Aorta (tissue), 5 donors: ENCODE results near the gene CLCA1. TPM values are rescaled to one million over a fixed set of nuclear protein-coding genes. Genes with fewer than 3 reads are reported as not detected.

Source experiments
- ATAC-seq: fragments of 200-7000 bp; cut with Tn5 transposase; one replicate; pipeline ENCODE4 v1.9.1; 2022; ENCODE audit warnings: moderate library complexity; ENCODE audit not compliant: low FRiP score
- DNase-seq, 2 donors: peaks; one replicate each; pipeline ENCODE4 v3.0.0-alpha.2; 2020
- H3K27ac ChIP-seq, 2 donors: one replicate each; pipeline ENCODE4 v1.5.1; 2013; ENCODE audit warnings: low read length in 2 of 2, mild to moderate bottlenecking in 2 of 2, moderate library complexity in 2 of 2, control low read depth in 1 of 2, inconsistent platforms in 1 of 2, low read depth in 1 of 2
- H3K27me3 ChIP-seq, 2 donors: one replicate each; pipeline ENCODE4 v1.6.1; 2013; ENCODE audit warnings: control low read depth in 1 of 2, low read length in 1 of 2, mild to moderate bottlenecking in 1 of 2, moderate library complexity in 1 of 2; ENCODE audit not compliant: insufficient read depth in 2 of 2, control insufficient read depth in 1 of 2
- H3K36me3 ChIP-seq, 2 donors: one replicate each; pipeline ENCODE4 v1.6.1; 2013; ENCODE audit warnings: control low read depth in 1 of 2, low read length in 1 of 2, mild to moderate bottlenecking in 1 of 2; ENCODE audit not compliant: insufficient read depth in 2 of 2, control insufficient read depth in 1 of 2
- H3K4me1 ChIP-seq, 2 donors: one replicate each; pipeline ENCODE4 v1.6.1; 2013; ENCODE audit warnings: low read length in 2 of 2, control low read depth in 1 of 2, mild to moderate bottlenecking in 1 of 2, moderate library complexity in 1 of 2; ENCODE audit not compliant: insufficient read depth in 2 of 2, control insufficient read depth in 1 of 2
- H3K4me3 ChIP-seq, 2 donors: one replicate each; pipeline ENCODE4 v1.5.1; 2013; ENCODE audit warnings: low read length in 2 of 2, control low read depth in 1 of 2, mild to moderate bottlenecking in 1 of 2
- H3K9me3 ChIP-seq: one replicate; pipeline ENCODE4 v1.6.1; 2013; ENCODE audit warnings: mild to moderate bottlenecking, low read length; ENCODE audit not compliant: control insufficient read depth
- WGBS, 2 donors: extraction: QIAGEN DNeasy Blood & Tissue Kit; methylation state at CpG; one replicate each; pipeline ENCODE4 v1.1.7; 2013; 5-methylcytosine and 5-hydroxymethylcytosine counted together
- intact Hi-C, 2 donors: fragments of 100-400 bp; cut with DNase I; formaldehyde crosslinking; loops; one replicate each; pipeline versions ENCODE4 v1.14.2 to v1.15.0; 2022
- polyA plus RNA-seq, 2 donors: library from polyadenylated mRNA; stranded (reverse); fragments of 200-250 nt; gene quantifications; one replicate each; pipeline ENCODE4 v1.2.3, GENCODE V29; 2013
- total RNA-seq, 2 donors: library from RNA; stranded (reverse); fragmentation: NEBNext Ultra II Directional; extraction: Animal tissue kit (Norgen Biotek cat#: 25700); gene quantifications; one replicate each; pipeline ENCODE4 v1.2.1, GENCODE V29; 2021
- donor health status: healthy with polysubstance abuse.
- donor health status: Bipolar disorder and iron deficiency.
- donor health status: DM: no; HTN: no; CAD: no.
- donor health status: DM: no; HTN: no; CAD: no.
- donor health status: DM: yes; HTN: yes; CAD: no.

Gene CLCA1
- total and polyA plus RNA-seq, 4 donors, result 0.10 to 29.7 (median 0.15) TPM; not detected in 1

DNA sequence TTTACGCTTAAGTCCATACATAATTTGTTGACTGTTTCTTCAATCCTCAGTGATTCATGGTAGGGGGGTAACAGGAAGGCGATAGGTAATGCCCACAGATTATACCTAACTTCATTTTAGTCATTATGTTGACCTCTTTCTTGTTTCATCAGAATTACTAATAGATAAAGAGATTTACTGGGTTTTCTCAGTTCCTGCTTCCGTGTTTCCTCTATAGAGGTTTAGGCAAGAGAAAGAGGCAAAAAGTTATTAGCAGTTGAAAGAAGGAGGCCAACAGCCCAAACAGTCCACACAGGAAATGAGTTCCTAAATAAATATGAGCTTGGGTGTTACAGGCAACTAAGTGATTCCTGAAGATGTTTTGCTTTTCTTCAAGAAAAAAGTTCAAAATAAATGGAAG is 17.9 kb upstream of the CLCA1 start:
- H3K4me3 ChIP-seq, result no peak overlapping the region
- WGBS, 2 donors, result 58 to 62% methylated on average over 3 of the region's 3 CpGs
- intact Hi-C loops, result no loop called here
- no peak overlapping the region for H3K27ac ChIP-seq
- no peaks in the 10 kb centered on the region for H3K4me1 ChIP-seq
- DNase-seq (no peak), ATAC-seq (no peak)
- H3K27me3 ChIP-seq, result no peaks in the 10 kb centered on the region
- H3K36me3 ChIP-seq, result no peaks in the 10 kb centered on the region
- H3K9me3 ChIP-seq, result no peaks in the 10 kb centered on the region

DNA sequence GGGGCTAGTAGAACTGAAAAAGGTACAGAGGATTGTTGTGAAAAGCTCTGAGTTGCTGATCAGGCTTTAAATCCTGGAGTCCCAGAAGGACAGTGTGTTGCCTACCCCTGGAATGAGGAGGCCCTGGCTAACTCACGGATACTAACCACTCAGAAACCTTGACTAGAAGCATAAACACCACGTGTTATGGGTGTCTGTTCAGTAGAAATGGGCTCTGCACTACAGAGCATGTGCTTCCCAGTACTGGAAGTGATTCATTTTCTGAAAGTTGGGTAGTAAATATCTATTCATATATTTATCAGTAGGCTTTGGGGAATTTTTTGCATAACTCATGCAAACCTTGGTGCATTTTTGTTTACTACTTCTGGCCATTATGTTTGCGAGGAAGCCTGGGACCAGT is 15.1 kb upstream of the CLCA1 start:
- WGBS, 2 donors, result 64 to 70% methylated on average over 3 of the region's 3 CpGs
- no peaks in the 10 kb centered on the region for H3K27me3 ChIP-seq
- no peak overlapping the region for H3K27ac ChIP-seq
- intact Hi-C loops, result no loop called here
- no peaks in the 10 kb centered on the region for H3K4me1 ChIP-seq
- ATAC-seq (no peak), DNase-seq (no peak)
- no peaks in the 10 kb centered on the region for H3K36me3 ChIP-seq
- H3K4me3 ChIP-seq, result no peak overlapping the region
- H3K9me3 ChIP-seq, result no peaks in the 10 kb centered on the region

DNA sequence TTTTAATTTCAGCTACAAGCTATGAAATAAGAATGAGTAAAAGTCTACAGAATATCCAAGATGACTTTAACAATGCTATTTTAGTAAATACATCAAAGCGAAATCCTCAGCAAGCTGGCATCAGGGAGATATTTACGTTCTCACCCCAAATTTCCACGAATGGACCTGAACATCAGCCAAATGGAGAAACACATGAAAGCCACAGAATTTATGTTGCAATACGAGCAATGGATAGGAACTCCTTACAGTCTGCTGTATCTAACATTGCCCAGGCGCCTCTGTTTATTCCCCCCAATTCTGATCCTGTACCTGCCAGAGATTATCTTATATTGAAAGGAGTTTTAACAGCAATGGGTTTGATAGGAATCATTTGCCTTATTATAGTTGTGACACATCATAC is 13.7 kb upstream of the CLCA1 start:
- no peak for DNase-seq

DNA sequence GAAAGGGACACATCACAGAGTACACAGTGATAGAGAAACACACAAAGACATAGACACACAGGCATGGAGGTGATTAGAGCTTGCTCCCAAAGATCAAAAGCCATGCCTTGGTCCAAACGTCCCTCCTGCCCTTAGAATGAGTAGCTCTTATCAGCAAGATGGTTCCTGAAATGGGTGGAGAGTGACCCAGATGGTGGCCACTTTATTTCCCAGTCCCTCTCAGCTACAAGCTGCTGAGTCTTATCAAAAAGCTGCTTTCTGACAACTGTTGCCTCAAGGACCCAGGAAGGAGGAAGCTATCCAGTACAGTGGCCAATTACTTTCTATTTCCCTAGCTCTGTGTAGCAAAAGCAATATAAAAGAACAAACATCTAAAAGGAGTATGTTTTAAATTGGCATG is 7.7 kb upstream of the CLCA1 start:
- DNase-seq, result no peak
- intact Hi-C loops, result no loop called here
- H3K27ac ChIP-seq, result no peak overlapping the region
- no peaks in the 10 kb centered on the region for H3K36me3 ChIP-seq
- no peaks in the 10 kb centered on the region for H3K27me3 ChIP-seq
- H3K9me3 ChIP-seq, result no peaks in the 10 kb centered on the region
- no peak for ATAC-seq
- no peak overlapping the region for H3K4me3 ChIP-seq
- no peaks in the 10 kb centered on the region for H3K4me1 ChIP-seq
- 15 to 26% methylated on average over 1 of the region's 1 CpG for WGBS, 2 donors

More for the DNA sequence above, 13.7 kb upstream of the CLCA1 start:
- intact Hi-C loops, result no loop called here
- Histone ChIP-seq H3K4me1 (no peaks in the 10 kb centered on the region), H3K4me3 (no peak overlapping the region), H3K36me3 (no peaks in the 10 kb centered on the region), H3K9me3 (no peaks in the 10 kb centered on the region), H3K27me3 (no peaks in the 10 kb centered on the region), H3K27ac (no peak overlapping the region)
- 73 to 75% methylated on average over 5 of the region's 5 CpGs for WGBS, 2 donors
- ATAC-seq, result no peak

DNA sequence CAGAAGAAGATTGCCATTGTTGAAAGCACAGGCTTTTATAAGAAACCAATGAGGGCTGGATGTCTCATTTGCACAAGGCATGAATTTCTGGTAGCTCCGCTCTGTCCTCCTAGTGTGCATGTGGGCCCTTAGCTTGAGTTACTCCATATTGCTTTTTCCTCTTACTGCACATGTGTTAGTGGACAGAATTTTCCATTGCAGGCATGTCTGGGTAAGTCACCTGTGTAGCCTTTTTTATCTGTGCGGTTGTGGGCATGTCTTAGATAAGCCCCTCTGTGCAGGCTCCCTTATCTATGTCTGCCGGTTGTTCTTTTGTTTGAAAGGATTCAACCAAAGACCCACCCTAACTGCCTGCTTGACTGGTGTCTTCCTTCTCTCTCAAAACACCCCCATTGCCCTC is 7.2 kb upstream of the CLCA1 start:
- Histone ChIP-seq H3K27me3 (no peaks in the 10 kb centered on the region), H3K4me1 (no peaks in the 10 kb centered on the region), H3K36me3 (no peaks in the 10 kb centered on the region), H3K27ac (no peak overlapping the region), H3K4me3 (no peak overlapping the region), H3K9me3 (no peaks in the 10 kb centered on the region)
- 83 to 84% methylated on average over 3 of the region's 3 CpGs for WGBS, 2 donors
- ATAC-seq, result no peak
- DNase-seq, result no peak
- intact Hi-C loops, result no loop called here

DNA sequence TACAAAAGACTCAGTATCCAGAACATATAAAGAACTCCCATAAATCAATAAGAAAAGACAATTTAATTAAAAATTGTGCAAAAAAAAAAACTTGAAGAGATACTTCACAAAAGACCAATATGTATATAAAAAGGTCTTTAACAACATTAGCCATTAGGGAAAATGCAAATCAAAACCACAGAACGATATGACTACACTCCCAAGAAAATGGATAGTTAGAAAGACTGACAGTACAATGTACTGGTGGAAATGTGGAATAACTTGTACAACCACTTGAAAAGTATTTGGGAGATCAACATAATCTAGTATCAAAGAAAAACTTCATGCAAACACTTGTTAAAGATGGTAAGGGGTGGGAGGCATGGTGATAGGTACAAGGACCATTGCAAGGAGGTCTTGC is 3.9 kb upstream of the CLCA1 start:
- no peaks in the 10 kb centered on the region for H3K27me3 ChIP-seq
- no peak for DNase-seq
- H3K36me3 ChIP-seq, result no peaks in the 10 kb centered on the region
- H3K4me3 ChIP-seq, result no peak overlapping the region
- ATAC-seq, result no peak
- intact Hi-C loops, result no loop called here
- H3K27ac ChIP-seq, result no peak overlapping the region
- 84 to 87% methylated on average over 1 of the region's 1 CpG for WGBS, 2 donors
- no peaks in the 10 kb centered on the region for H3K4me1 ChIP-seq
- no peaks in the 10 kb centered on the region for H3K9me3 ChIP-seq

DNA sequence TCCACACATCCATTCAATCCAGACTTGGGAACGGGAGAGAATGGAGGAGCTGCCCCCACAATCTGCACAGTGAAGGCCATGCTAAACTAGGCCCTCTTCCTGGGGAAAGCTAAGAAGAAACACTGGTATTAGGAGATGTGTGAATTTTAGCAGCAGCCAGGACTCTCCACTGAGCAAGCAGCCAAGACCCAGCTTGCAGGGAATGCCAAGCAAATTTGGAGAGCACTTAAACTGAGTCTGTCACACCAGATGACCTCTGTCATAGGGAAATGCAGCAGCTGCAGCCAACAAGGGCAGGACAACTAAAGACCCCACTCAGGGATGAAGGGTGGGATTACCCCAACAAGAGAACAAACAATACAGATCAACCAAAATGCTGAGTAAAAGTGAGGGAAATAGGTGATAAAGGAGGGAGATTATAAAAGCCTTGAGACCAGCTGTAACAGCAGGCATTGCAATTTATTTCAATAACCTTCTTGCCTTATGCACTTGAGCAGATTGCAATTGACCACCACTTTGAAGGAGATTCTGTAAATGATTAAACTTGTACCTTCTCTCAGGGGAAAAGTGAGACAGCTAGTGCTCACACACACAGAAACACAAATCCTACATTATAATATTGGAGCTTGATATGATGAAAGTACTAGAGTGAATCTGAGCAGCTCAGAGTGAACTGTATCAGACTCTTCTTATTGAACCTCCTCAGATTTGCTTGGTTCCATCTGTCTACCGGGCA is 2.5 kb upstream of the CLCA1 start:
- H3K36me3 ChIP-seq, result no peaks in the 10 kb centered on the region
- WGBS, 2 donors, result 68% methylated on average over 2 of the region's 2 CpGs
- DNase-seq (no peak), ATAC-seq (no peak)
- no peaks in the 10 kb centered on the region for H3K9me3 ChIP-seq
- no peak overlapping the region for H3K4me3 ChIP-seq
- no peaks in the 10 kb centered on the region for H3K27me3 ChIP-seq
- H3K4me1 ChIP-seq, result no peaks in the 10 kb centered on the region
- intact Hi-C loops, result no loop called here
- no peak overlapping the region for H3K27ac ChIP-seq

DNA sequence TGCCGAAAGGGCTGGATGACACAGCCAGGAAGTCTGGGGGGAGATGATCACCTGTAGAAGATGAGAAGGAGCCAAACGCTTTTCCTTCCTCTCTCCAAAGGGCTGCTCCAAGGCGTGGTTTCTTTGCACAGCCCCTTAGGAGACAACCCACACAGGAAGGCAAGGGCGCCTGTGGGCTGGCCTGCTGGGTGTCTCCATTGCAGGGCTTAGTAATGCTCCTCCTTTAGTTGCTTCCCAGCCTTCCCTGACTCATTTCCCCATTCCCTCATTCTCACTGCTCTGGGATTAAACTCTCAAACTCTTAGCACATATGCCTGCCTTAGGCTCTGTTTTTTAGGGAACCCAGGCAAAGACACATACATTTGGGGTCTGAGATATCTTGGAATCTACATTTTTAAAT is 1.7 kb upstream of the CLCA1 start:
- 87 to 88% methylated on average over 4 of the region's 4 CpGs for WGBS, 2 donors
- intact Hi-C loops, result no loop called here
- DNase-seq (no peak), ATAC-seq (no peak)
- H3K36me3 ChIP-seq, result no peaks in the 10 kb centered on the region
- H3K9me3 ChIP-seq, result no peaks in the 10 kb centered on the region
- H3K27ac ChIP-seq, result no peak overlapping the region
- no peaks in the 10 kb centered on the region for H3K27me3 ChIP-seq
- H3K4me3 ChIP-seq, result no peak overlapping the region
- H3K4me1 ChIP-seq, result no peaks in the 10 kb centered on the region

DNA sequence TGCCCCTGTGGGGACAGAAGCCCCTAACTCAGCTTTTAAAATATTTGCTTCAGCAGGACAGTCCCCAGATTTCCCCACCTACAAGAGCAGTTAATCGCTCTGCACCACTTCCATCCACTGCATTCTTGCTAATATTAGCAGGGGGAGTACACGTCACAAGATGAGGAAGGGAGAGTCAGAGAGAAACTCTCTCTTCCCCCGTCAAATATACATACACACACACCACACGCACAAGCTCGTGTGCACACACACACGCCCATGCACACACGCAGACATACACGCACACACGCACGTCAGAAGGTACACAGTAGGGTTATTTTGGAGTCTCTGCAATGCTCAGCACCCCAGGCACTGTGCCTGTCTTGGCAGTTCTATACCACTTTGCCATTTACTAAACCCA is 2.1 kb downstream of the CLCA1 start:
- Histone ChIP-seq H3K27me3 (no peaks in the 10 kb centered on the region), H3K9me3 (no peaks in the 10 kb centered on the region), H3K4me3 (no peak overlapping the region), H3K36me3 (no peaks in the 10 kb centered on the region), H3K27ac (no peak overlapping the region), H3K4me1 (no peaks in the 10 kb centered on the region)
- WGBS, 2 donors, result 68 to 77% methylated on average over 10 of the region's 10 CpGs
- no peak for DNase-seq
- intact Hi-C loops, result loop anchor here in 1 of 2 donors (5.0 to 10.0 kb wide), 3 partner anchors 216 to 614 kb away; no protein-coding TSS in a partner anchor
- ATAC-seq, result no peak
